K562 (cell line): Measurements from ENCODE around the gene TTC13. TPM values are rescaled to one million over a fixed set of nuclear protein-coding genes. Genes with fewer than 3 reads are reported as not detected.

Experiments used
- ATAC-seq: fragments of 200-7000 bp; cut with Tn5 transposase; 3 replicates; pipeline ENCODE4 v1.9.1; 2020; ENCODE audit warnings: moderate library complexity
- BruUV-seq: library from RNA; stranded (reverse); fragments of 400-500 nt; replicated peaks from 2 replicates; lab custom pipeline; 2021; lab: Mats Ljungman, UMichigan
- CTCF ChIA-PET: fragments of 300-600 bp; formaldehyde crosslinking; extraction: SDS; loops from one replicate; lab custom pipeline; 2021; ENCODE audit warnings: low intra/inter-chr PET ratio; lab: Yijun Ruan, JAX
- POLR2A ChIA-PET: fragments of 300-600, 350-650 bp; sonication (Branson Sonifier 250); formaldehyde crosslinking; extraction: SDS; loops from one replicate; lab custom pipeline; 2021; ENCODE audit warnings: antibody characterized with exemption, inconsistent platforms; lab: Yijun Ruan, JAX
- DNase-seq, 4 experiments: peaks; one replicate each; pipeline versions ENCODE4 v3.0.0 to v3.0.0-alpha.2; 2011 to 2018; ENCODE audit warnings: low spot score in 3 of 4, mixed read lengths in 3 of 4; ENCODE audit errors: extremely low read depth in 1 of 4
- FAIRE-seq: peaks from 2 replicates; lab custom pipeline; 2011; peaks lifted over from hg19 to GRCh38; lab: Jason Lieb, UNC
- H2AFZ ChIP-seq: 2 replicates; pipeline ENCODE4 v1.6.0; 2011; ENCODE audit warnings: low read depth, low read length, control low read depth, inconsistent platforms
- H3K27ac ChIP-seq: fragments of 200-600 bp; 3 replicates; pipeline ENCODE4 v1.8.0; 2011; ENCODE audit warnings: low read depth, mild to moderate bottlenecking, control low read depth, inconsistent platforms, low read length, moderate library complexity, mixed read lengths; ENCODE audit errors: extremely low read depth
- H3K27me3 ChIP-seq, 2 experiments: fragments of 300-600 bp in 1 of 2; 2 replicates in 1 of 2; 3 replicates in 1 of 2; pipeline versions ENCODE4 v1.6.0 to v1.8.0; 2011; ENCODE audit warnings: inconsistent platforms in 2 of 2, low read length in 2 of 2, mild to moderate bottlenecking in 1 of 2, mixed read lengths in 1 of 2, moderate library complexity in 1 of 2; ENCODE audit not compliant: control insufficient read depth in 2 of 2, insufficient read depth in 2 of 2
- H3K36me3 ChIP-seq: fragments of 300-600 bp; 3 replicates; pipeline ENCODE4 v1.8.0; 2011; ENCODE audit warnings: mild to moderate bottlenecking, low read length, inconsistent platforms; ENCODE audit not compliant: control insufficient read depth, insufficient read depth
- H3K4me1 ChIP-seq, 2 experiments: fragments of 200-600 bp in 1 of 2; replicated peaks in 1 of 2; 2 replicates in 1 of 2; 3 replicates in 1 of 2; pipeline versions ENCODE4 v1.5.1 to v1.8.0; 2011; ENCODE audit warnings: inconsistent platforms in 2 of 2, low read length in 2 of 2, mild to moderate bottlenecking in 1 of 2, mixed read lengths in 1 of 2, moderate library complexity in 1 of 2; ENCODE audit not compliant: control insufficient read depth in 2 of 2, insufficient read depth in 2 of 2
- H3K4me2 ChIP-seq: 2 replicates; pipeline ENCODE4 v1.6.1; 2011; ENCODE audit warnings: low read length, control low read depth, inconsistent platforms, mixed read lengths; ENCODE audit not compliant: insufficient read depth
- H3K4me3 ChIP-seq: fragments of 200-600 bp; sonication (generic), shearing (Covaris generic); 2 replicates; pipeline ENCODE4 v1.5.1; 2016; ENCODE audit warnings: control low read depth, inconsistent platforms
- H3K79me2 ChIP-seq: fragments of 200-600 bp; 3 replicates; pipeline ENCODE4 v1.8.0; 2011; ENCODE audit warnings: low read length, inconsistent platforms; ENCODE audit not compliant: control insufficient read depth, insufficient read depth
- H3K9ac ChIP-seq, 2 experiments: 2 replicates each; pipeline versions ENCODE4 v1.6.0 to v1.6.1; 2011; ENCODE audit warnings: low read depth in 2 of 2, low read length in 2 of 2, control low read depth in 1 of 2, inconsistent platforms in 1 of 2, mild to moderate bottlenecking in 1 of 2, mixed read lengths in 1 of 2; ENCODE audit not compliant: insufficient read depth in 1 of 2
- H3K9me1 ChIP-seq: one replicate; pipeline ENCODE4 v1.6.0; 2011; ENCODE audit warnings: inconsistent platforms, mild to moderate bottlenecking, low read length, moderate library complexity; ENCODE audit not compliant: control insufficient read depth, insufficient read depth
- H3K9me3 ChIP-seq: replicated peaks from 2 replicates; pipeline ENCODE4 v1.5.1; 2011; ENCODE audit warnings: low read depth, low read length, inconsistent platforms; ENCODE audit not compliant: control insufficient read depth, insufficient read depth
- H4K20me1 ChIP-seq: replicated peaks from 2 replicates; pipeline ENCODE4 v1.6.1; 2011; ENCODE audit warnings: low read length, inconsistent platforms, mixed read lengths; ENCODE audit not compliant: control insufficient read depth, insufficient read depth
- BCLAF1 ChIP-seq, 2 experiments: fragments of 450-650 bp in 1 of 2; IDR thresholded peaks; 2 replicates each; pipeline ENCODE4 v1.6.1; 2011 to 2017; ENCODE audit warnings: low read depth in 2 of 2, antibody characterized with exemption in 1 of 2, borderline replicate concordance in 1 of 2, low read length in 1 of 2, mild to moderate bottlenecking in 1 of 2, mixed read lengths in 1 of 2; ENCODE audit not compliant: control insufficient read depth in 1 of 2
- HSF4 ChIP-seq: fragments of 250-450 bp; sonication (Bioruptor Pico); IDR thresholded peaks from 2 replicates; pipeline ENCODE4 v2.1.2; 2022; ENCODE audit warnings: mild to moderate bottlenecking, moderate library complexity, borderline replicate concordance
- MBD1 ChIP-seq: fragments of 250-450 bp; sonication (Bioruptor Pico); IDR thresholded peaks from 2 replicates; pipeline ENCODE4 v1.8.0; 2022; ENCODE audit warnings: inconsistent platforms
- MLX ChIP-seq, 2 experiments: fragments of 450-650 bp in 1 of 2; sonication (generic) in 1 of 2; formaldehyde crosslinking; conservative IDR thresholded peaks; 2 replicates each; pipeline versions ENCODE4 v1.4.0 to v1.8.1; 2020 to 2022; ENCODE audit warnings: mild to moderate bottlenecking in 1 of 2, missing genetic modification reagents in 1 of 2
- POLR2B ChIP-seq: fragments of 450-650 bp; IDR thresholded peaks from 2 replicates; pipeline ENCODE4 v1.6.1; 2018; ENCODE audit warnings: low read depth; ENCODE audit not compliant: partially characterized antibody
- TARDBP ChIP-seq: fragments of 450-650 bp; IDR thresholded peaks from 2 replicates; pipeline ENCODE4 v1.6.1; 2016
- TGIF2 ChIP-seq: sonication (generic); formaldehyde crosslinking; IDR thresholded peaks from 2 replicates; pipeline ENCODE4 v1.8.1; 2022; ENCODE audit warnings: mild to moderate bottlenecking, missing genetic modification reagents, moderate library complexity
- YBX1 ChIP-seq: fragments of 450-650 bp; IDR thresholded peaks from 2 replicates; pipeline ENCODE4 v1.7.1; 2016; ENCODE audit warnings: mild to moderate bottlenecking
- ZBTB17 ChIP-seq: fragments of 450-650 bp; formaldehyde crosslinking; IDR thresholded peaks from 2 replicates; pipeline ENCODE4 v1.4.0; 2020; ENCODE audit warnings: mild to moderate bottlenecking
- ZNF274 ChIP-seq: IDR thresholded peaks from 2 replicates; pipeline ENCODE4 v1.6.1; 2011; ENCODE audit warnings: low read depth, mild to moderate bottlenecking, low read length, moderate library complexity, borderline replicate concordance
- WGBS: fragments of 100-300 bp; shearing (Covaris generic); methylation state at CpG from one replicate; pipeline ENCODE4 v1.1.6; 2016; ENCODE audit warnings: low coverage, mixed read lengths; ENCODE audit not compliant: insufficient coverage; ENCODE audit errors: missing lambda C conversion rate; 5-methylcytosine and 5-hydroxymethylcytosine counted together
- in situ Hi-C: fragments of 300-500 bp; cut with MboI; formaldehyde crosslinking; loops from 4 replicates; pipeline ENCODE4 v1.15.0; 2018; ENCODE audit warnings: inconsistent platforms, mixed read lengths
- intact Hi-C: fragments of 100-400 bp; cut with micrococcal nuclease; formaldehyde crosslinking; loops from 2 replicates; pipeline ENCODE4 v1.14.2; 2022
- polyA plus RNA-seq, 8 experiments: library from polyadenylated mRNA; depleted of rRNA in 4 of 8; stranded (reverse) in 5 of 8; unstranded in 3 of 8; fragments of >200 nt; fragmentation: Nextera tagmentation in 2 of 8; fragmentation: Illumina TruSeq in 1 of 8; extraction: Ambion mirVana in 2 of 8; extraction: Trizol in 1 of 8; gene quantifications; 2 replicates each; pipeline versions ENCODE4 v1.2.1 to v1.2.3, GENCODE V29; 2011 to 2014; ENCODE audit warnings: inconsistent platforms in 1 of 8, missing spikeins in 1 of 8
- total RNA-seq, 7 experiments: library from RNA; depleted of rRNA in 6 of 7; stranded (reverse); fragments of >200 nt in 6 of 7; fragmentation: Illumina TruSeq in 2 of 7; extraction: Trizol in 2 of 7; gene quantifications; 2 replicates each; pipeline versions ENCODE4 v1.2.1 to v1.2.3, GENCODE V29; 2011 to 2021; ENCODE audit warnings: low replicate concordance in 1 of 7
- TF ChIP-seq, protein P1 (sequence below): fragments of 450-650 bp; IDR thresholded peaks from 2 replicates; pipeline ENCODE4 v1.6.1; 2017; ENCODE audit warnings: antibody characterized with exemption

TTC13 gene
- total and polyA plus RNA-seq, 9 of the 15 experiments (the other 6 are each of a cell fraction or from before 2014, with no cell fraction given), result 1.7 to 13.8 (median 9.6) TPM

DNA sequence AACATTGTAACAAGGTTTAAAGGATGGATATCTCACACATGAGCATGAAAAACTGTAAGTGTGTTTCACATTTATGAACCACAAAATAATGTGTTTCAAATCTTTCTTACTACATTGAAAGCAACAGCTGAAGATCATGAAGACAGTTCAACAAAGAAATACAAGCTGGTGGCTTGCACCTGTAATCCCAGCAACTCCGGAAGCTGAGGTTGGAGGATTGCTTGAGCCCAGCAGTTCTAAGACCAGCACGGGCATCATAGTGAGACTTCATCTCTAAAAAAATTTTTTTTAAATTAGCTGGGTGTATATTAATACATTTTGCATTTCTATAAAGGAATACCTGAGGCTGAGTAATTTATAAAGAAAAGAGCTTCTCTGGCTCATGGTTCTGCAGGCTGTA is 83.2 kb downstream of the TTC13 start (continued):
- no peak for TF ChIP-seq BCLAF1 (IDR thresholded peaks at IDR 0.05; ENCODE audit: borderline replicate concordance in 1 of 2, control insufficient read depth in 1 of 2, low read depth in 2 of 2, low read length in 1 of 2)
- no peak for TF ChIP-seq MBD1 (CRISPR knock-in tag)
- TF ChIP-seq, all 486 proteins: peak for 0

DNA sequence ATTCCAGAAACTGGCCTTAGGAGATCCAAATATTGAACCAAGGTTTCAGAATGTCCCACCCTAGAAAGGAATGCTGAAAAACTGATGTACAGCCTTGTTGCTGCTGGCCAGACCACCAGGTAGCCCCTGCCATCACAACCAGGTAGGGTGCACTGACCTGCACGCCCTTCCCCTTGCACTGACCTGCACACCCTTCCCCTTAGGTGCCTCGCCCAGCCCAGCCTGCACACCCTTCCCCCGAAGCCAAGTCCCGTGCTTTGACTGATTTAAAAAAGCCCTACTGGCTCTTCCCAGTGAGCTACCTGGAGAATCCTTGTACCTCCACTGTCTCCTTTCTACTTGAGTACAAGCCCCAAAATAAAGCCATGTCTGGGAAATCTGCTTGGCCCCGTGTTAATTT is 84.0 kb downstream of the TTC13 start:
- in situ Hi-C loops, result no loop called here
- POLR2A ChIA-PET, result interaction anchor here (3.3 kb wide), 1 partner anchor 12 kb away, joined by 17 read pairs; no protein-coding TSS in a partner anchor
- intact Hi-C loops, result no loop called here
- no peak for TF ChIP-seq ZNF274
- no peak for TF ChIP-seq ZBTB17 (CRISPR knock-in tag)
- no peak for TF ChIP-seq HSF4 (CRISPR knock-in tag)
- TF ChIP-seq POLR2B, result no peak
- no peak for TF ChIP-seq MLX (CRISPR knock-in tag; conservative IDR thresholded peaks at IDR 0.05)
- no peak for TF ChIP-seq TARDBP
- TF ChIP-seq TGIF2, result no peak
- TF ChIP-seq YBX1, result no peak
- TF ChIP-seq, protein P1, sequence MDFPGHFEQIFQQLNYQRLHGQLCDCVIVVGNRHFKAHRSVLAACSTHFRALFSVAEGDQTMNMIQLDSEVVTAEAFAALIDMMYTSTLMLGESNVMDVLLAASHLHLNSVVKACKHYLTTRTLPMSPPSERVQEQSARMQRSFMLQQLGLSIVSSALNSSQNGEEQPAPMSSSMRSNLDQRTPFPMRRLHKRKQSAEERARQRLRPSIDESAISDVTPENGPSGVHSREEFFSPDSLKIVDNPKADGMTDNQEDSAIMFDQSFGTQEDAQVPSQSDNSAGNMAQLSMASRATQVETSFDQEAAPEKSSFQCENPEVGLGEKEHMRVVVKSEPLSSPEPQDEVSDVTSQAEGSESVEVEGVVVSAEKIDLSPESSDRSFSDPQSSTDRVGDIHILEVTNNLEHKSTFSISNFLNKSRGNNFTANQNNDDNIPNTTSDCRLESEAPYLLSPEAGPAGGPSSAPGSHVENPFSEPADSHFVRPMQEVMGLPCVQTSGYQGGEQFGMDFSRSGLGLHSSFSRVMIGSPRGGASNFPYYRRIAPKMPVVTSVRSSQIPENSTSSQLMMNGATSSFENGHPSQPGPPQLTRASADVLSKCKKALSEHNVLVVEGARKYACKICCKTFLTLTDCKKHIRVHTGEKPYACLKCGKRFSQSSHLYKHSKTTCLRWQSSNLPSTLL, result no peak

More for the DNA sequence above, 84.0 kb downstream of the TTC13 start:
- ATAC-seq, result no peak
- CTCF ChIA-PET, result no interaction called here
- H3K4me1 ChIP-seq, result no peaks in the 10 kb centered on the region
- H3K9me1 ChIP-seq, result no peaks in the 10 kb centered on the region
- no peak for DNase-seq
- H3K27ac ChIP-seq, result no peak overlapping the region
- H3K36me3 ChIP-seq, result no peaks in the 10 kb centered on the region
- H3K9me3 ChIP-seq, result no peaks in the 10 kb centered on the region
- H3K27me3 ChIP-seq, result peaks cover 50 to 56% of the 10 kb centered on the region in 2 experiments
- no peak overlapping the region for H2AFZ ChIP-seq
- no peak for FAIRE-seq
- BruUV-seq, result no TSS peak
- no peak overlapping the region for H3K4me3 ChIP-seq
- WGBS, result 0% methylated on average over 5 of the region's 5 CpGs
- H3K79me2 ChIP-seq, result no peaks in the 10 kb centered on the region
- H3K9ac ChIP-seq, result no peak overlapping the region
- H3K4me2 ChIP-seq, result no peak overlapping the region
- 0 out of 2 replicates have a peak, but pooled peaks cover 5% of the 10 kb centered on the region for H4K20me1 ChIP-seq
